IMR-90 (cell line): Measurements from ENCODE around the gene CTCFL. TPM values are rescaled to one million over a fixed set of nuclear protein-coding genes. Genes with fewer than 3 reads are reported as not detected.
A peak's percentile ranks its signal among the peaks of the same experiment; 100 is the strongest.

ENCODE experiments used
- ATAC-seq: fragments of 200-7000 bp; cut with Tn5 transposase; 2 replicates; pipeline ENCODE4 v1.9.1; 2020; ENCODE audit warnings: low read depth, mild to moderate bottlenecking, moderate library complexity
- BruUV-seq: library from RNA; stranded (reverse); fragments of 400-500 nt; replicated peaks from 2 replicates; lab custom pipeline; 2021; lab: Mats Ljungman, UMichigan
- CTCF ChIA-PET: fragments of 300-600 bp; formaldehyde crosslinking; extraction: SDS; loops from one replicate; lab custom pipeline; 2021; ENCODE audit warnings: antibody characterized with exemption; lab: Yijun Ruan, JAX
- POLR2A ChIA-PET: fragments of 300-600 bp; sonication (Branson Sonifier 250); formaldehyde crosslinking; loops from one replicate; lab custom pipeline; 2022; ENCODE audit warnings: antibody characterized with exemption; ENCODE audit not compliant: unreplicated experiment; lab: Charles Lee
- DNase-seq: peaks from one replicate; pipeline ENCODE4 v3.0.0; 2013
- H2AFZ ChIP-seq: replicated peaks from 2 replicates; pipeline ENCODE3; 2013; ENCODE audit warnings: low read length, mild to moderate bottlenecking; ENCODE audit not compliant: poor library complexity
- H2AK5ac ChIP-seq: 2 replicates; pipeline ENCODE4 v1.6.1; 2013; ENCODE audit warnings: low read depth, low read length, inconsistent platforms
- H2AK9ac ChIP-seq: replicated peaks from 2 replicates; pipeline ENCODE3; 2013; ENCODE audit warnings: mild to moderate bottlenecking, low read depth, low read length, moderate library complexity; ENCODE audit not compliant: poor library complexity
- H2BK120ac ChIP-seq: 2 replicates; pipeline ENCODE4 v1.6.1; 2013; ENCODE audit warnings: low read depth, low read length, inconsistent platforms
- H2BK15ac ChIP-seq: 3 replicates; pipeline ENCODE4 v1.6.1; 2013; ENCODE audit warnings: low read depth, low read length, inconsistent platforms
- H2BK20ac ChIP-seq: 2 replicates; pipeline ENCODE4 v1.6.1; 2013; ENCODE audit warnings: low read depth, mild to moderate bottlenecking, inconsistent platforms, low read length, moderate library complexity
- H2BK5ac ChIP-seq: 2 replicates; pipeline ENCODE4 v1.6.1; 2013; ENCODE audit warnings: mild to moderate bottlenecking, low read depth, low read length, inconsistent platforms; ENCODE audit not compliant: poor library complexity, severe bottlenecking
- H3K14ac ChIP-seq: replicated peaks from 2 replicates; pipeline ENCODE4 v1.6.1; 2013; ENCODE audit warnings: low read depth, low read length, inconsistent platforms
- H3K18ac ChIP-seq: 2 replicates; pipeline ENCODE4 v1.6.1; 2013; ENCODE audit warnings: low read depth, low read length, control low read depth
- H3K23ac ChIP-seq: 2 replicates; pipeline ENCODE4 v1.6.1; 2013; ENCODE audit warnings: low read depth, low read length, inconsistent platforms
- H3K27ac ChIP-seq: 2 replicates; pipeline ENCODE4 v1.5.1; 2013; ENCODE audit warnings: mild to moderate bottlenecking, control low read depth, low read length; ENCODE audit not compliant: insufficient read depth
- H3K27me3 ChIP-seq: 2 replicates; pipeline ENCODE4 v1.6.1; 2013; ENCODE audit warnings: low read length; ENCODE audit not compliant: control insufficient read depth, insufficient read depth
- H3K36me3 ChIP-seq: 2 replicates; pipeline ENCODE4 v1.6.1; 2013; ENCODE audit warnings: low read length, mixed read lengths; ENCODE audit not compliant: control insufficient read depth, insufficient read depth
- H3K4ac ChIP-seq: 2 replicates; pipeline ENCODE4 v1.6.1; 2013; ENCODE audit warnings: low read depth, low read length, inconsistent platforms
- H3K4me1 ChIP-seq: 2 replicates; pipeline ENCODE4 v1.6.1; 2013; ENCODE audit warnings: low read length, mixed read lengths; ENCODE audit not compliant: control insufficient read depth, insufficient read depth
- H3K4me2 ChIP-seq: 2 replicates; pipeline ENCODE4 v1.6.1; 2013; ENCODE audit warnings: low read depth, mild to moderate bottlenecking, control low read depth, low read length, moderate library complexity
- H3K4me3 ChIP-seq: 2 replicates; pipeline ENCODE4 v1.5.1; 2013; ENCODE audit warnings: low read depth, mild to moderate bottlenecking, control low read depth, low read length, moderate library complexity; ENCODE audit not compliant: insufficient read depth
- H3K56ac ChIP-seq: 2 replicates; pipeline ENCODE4 v1.6.1; 2013; ENCODE audit warnings: low read length, inconsistent platforms; ENCODE audit not compliant: insufficient read depth; ENCODE audit errors: extremely low read depth
- H3K79me1 ChIP-seq, 2 experiments: 2 replicates each; pipeline ENCODE4 v1.6.1; 2013; ENCODE audit warnings: low read length in 2 of 2, inconsistent platforms in 1 of 2, low read depth in 1 of 2
- H3K9ac ChIP-seq: 2 replicates; pipeline ENCODE4 v1.6.1; 2013; ENCODE audit warnings: low read depth, low read length, control low read depth
- H3K9me1 ChIP-seq: 2 replicates; pipeline ENCODE4 v1.6.1; 2013; ENCODE audit warnings: low read length, inconsistent platforms; ENCODE audit not compliant: insufficient read depth
- H3K9me3 ChIP-seq: 2 replicates; pipeline ENCODE4 v1.6.1; 2013; ENCODE audit warnings: low read length; ENCODE audit not compliant: control insufficient read depth, insufficient read depth
- H4K20me1 ChIP-seq: 2 replicates; pipeline ENCODE4 v1.6.1; 2013; ENCODE audit warnings: low read length, inconsistent platforms; ENCODE audit not compliant: insufficient read depth
- H4K5ac ChIP-seq: 2 replicates; pipeline ENCODE4 v1.6.1; 2013; ENCODE audit warnings: mild to moderate bottlenecking, low read depth, low read length, control low read depth
- H4K8ac ChIP-seq, 2 experiments: 2 replicates each; pipeline ENCODE4 v1.6.1; 2013; ENCODE audit warnings: low read depth in 2 of 2, low read length in 2 of 2, control low read depth in 1 of 2, inconsistent platforms in 1 of 2
- H4K91ac ChIP-seq: 2 replicates; pipeline ENCODE4 v1.6.1; 2013; ENCODE audit warnings: low read depth, low read length, inconsistent platforms; ENCODE audit not compliant: insufficient read depth
- BHLHE40 ChIP-seq: fragments of 150-350 bp; IDR thresholded peaks from 2 replicates; pipeline ENCODE4 v1.6.1; 2016; ENCODE audit warnings: mild to moderate bottlenecking, low read depth, low read length
- POLR2A ChIP-seq: IDR thresholded peaks from 2 replicates; pipeline ENCODE4 v1.6.1; 2012; ENCODE audit warnings: mild to moderate bottlenecking, low read depth, low read length
- WGBS, 2 experiments: methylation state at CpG; one replicate each; pipeline versions ENCODE4 v1.1.5 to v1.1.7; 2013; ENCODE audit warnings: missing lambda C conversion rate in 2 of 2; ENCODE audit not compliant: insufficient read length in 1 of 2; ENCODE audit errors: extremely low coverage in 2 of 2; 5-methylcytosine and 5-hydroxymethylcytosine counted together
- dilution Hi-C: fragments of 300-500 bp; cut with HindIII; formaldehyde crosslinking; loops from one replicate; pipeline ENCODE4 v1.14.3; 2018; ENCODE audit warnings: low sequenced_read_pairs; ENCODE audit not compliant: unreplicated experiment
- in situ Hi-C: fragments of 300-500 bp; cut with MboI; formaldehyde crosslinking; loops from 3 replicates; pipeline ENCODE4 v1.14.3; 2019; ENCODE audit warnings: low sequenced_read_pairs, inconsistent platforms, mixed read lengths
- intact Hi-C: fragments of 100-400 bp; cut with micrococcal nuclease; formaldehyde crosslinking; loops from 2 replicates; pipeline ENCODE4 v1.10.0; 2022
- polyA plus RNA-seq, 3 experiments: library from polyadenylated mRNA; depleted of rRNA; stranded (reverse); fragments of >200 nt; gene quantifications; 2 replicates each; pipeline ENCODE4 v1.2.3, GENCODE V29; 2012; ENCODE audit warnings: low replicate concordance in 1 of 3
- total RNA-seq: library from RNA; depleted of rRNA; stranded (reverse); fragments of >200 nt; gene quantifications from 2 replicates; pipeline ENCODE4 v1.2.3, GENCODE V29; 2012

Gene CTCFL
- total and polyA plus RNA-seq, 2 of the 4 experiments (the other 2 are of a cell fraction) = not detected

DNA sequence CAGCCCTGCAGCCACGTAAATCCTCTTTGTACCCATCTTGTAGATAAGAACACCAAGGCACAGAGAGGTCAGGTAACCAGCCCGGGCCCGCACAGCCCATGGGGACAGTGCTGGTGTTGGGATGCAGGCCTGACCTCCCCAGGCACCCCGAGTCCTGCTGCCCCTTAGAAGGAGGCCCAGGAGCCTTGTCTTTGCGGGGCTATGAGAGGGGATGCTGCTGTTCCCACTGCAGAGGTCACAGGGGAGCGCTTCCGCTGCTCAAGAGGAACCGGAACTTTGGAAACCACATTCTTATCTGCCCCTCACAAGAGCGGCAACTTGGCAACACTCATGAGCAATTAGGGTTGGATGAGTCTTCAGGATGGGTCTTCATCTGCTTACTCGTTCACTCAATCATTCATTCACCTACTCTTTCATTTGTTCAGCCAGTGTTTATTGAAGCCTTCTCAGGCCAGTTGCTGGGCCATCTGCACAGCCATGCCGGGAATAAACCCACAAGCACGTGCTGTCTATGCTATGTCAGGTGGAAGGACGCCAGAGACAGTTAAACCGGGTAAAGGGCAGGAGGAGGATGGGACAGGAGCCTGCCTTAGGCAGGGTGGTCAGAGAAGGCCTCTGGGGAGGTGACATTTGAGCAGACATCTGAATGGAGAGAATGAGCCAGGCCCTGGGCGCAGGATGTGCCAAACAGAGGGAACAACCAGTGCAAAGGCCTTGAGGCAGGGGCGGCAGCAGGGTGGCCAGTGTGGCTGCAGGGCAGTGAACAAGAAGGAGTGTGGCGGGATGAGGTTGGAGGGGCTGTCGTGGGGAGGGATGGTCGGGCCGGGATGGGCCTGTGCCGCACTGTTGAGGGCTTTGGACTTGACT, 72.9 kb downstream of the CTCFL start:
- Histone ChIP-seq H3K27me3 (peaks cover 22% of the 10 kb centered on the region), H2BK20ac (no peak overlapping the region), H3K9me1 (no peaks in the 10 kb centered on the region), H3K4me3 (no peak overlapping the region), H3K9me3 (no peaks in the 10 kb centered on the region), H3K4ac (no peak overlapping the region), H3K14ac (no peak overlapping the region), H3K18ac (no peak overlapping the region), H3K79me1 (no peaks in the 10 kb centered on the region), H3K4me1 (peaks cover 2% of the 10 kb centered on the region; the same call in 1 of the 2 replicates), H3K4me2 (no peak overlapping the region), H3K27ac (no peak overlapping the region), H2BK120ac (no peak overlapping the region), H2BK15ac (no peak overlapping the region), H2BK5ac (no peak overlapping the region), H3K23ac (no peak overlapping the region), H4K8ac (no peak overlapping the region), H3K36me3 (no peaks in the 10 kb centered on the region), H3K56ac (no peak overlapping the region), H4K20me1 (no peaks in the 10 kb centered on the region), H4K91ac (no peak overlapping the region), H2AK9ac (no peak overlapping the region), H2AK5ac (no peak overlapping the region), H3K9ac (no peak overlapping the region), H2AFZ (no peak overlapping the region), H4K5ac (no peak overlapping the region)
- 0 out of 2 replicates have a peak, but pooled peaks have one; percentile 10 for TF ChIP-seq BHLHE40
- TF ChIP-seq POLR2A = no peak
- DNase-seq = no peak
- 67% methylated on average over 9 of the region's 21 CpGs; no CpG with 5 or more reads in 1 of the 2 experiments for WGBS, 2 experiments
- dilution Hi-C loops = no loop called here
- in situ Hi-C loops = no loop called here
- POLR2A ChIA-PET = no interaction called here
- CTCF ChIA-PET = no interaction called here
- ATAC-seq = no peak
- no TSS peak for BruUV-seq
- intact Hi-C loops = no loop called here
